Measurements from ENCODE around the gene ZNF318.

The ZNF318 gene

GRCh38 chr6:43299338-43300293 lies 69.8 kb downstream of the ZNF318 start:
- no peak for DNase-seq

GRCh38 chr6:43298565-43299337 lies 70.7 kb downstream of the ZNF318 start:
- DNase-seq = no peak

GRCh38 chr6:43297644-43298564 lies 71.5 kb downstream of the ZNF318 start, which contains the start of gene SLC22A7:
Gene SLC22A7 (plus strand): TSS chr6:43298260. CDS start chr6:43298359, 99 bp downstream.
- no peak for DNase-seq

- no peak for DNase-seq
Observed at GRCh38 chr6:43296780-43297497, 72.5 kb downstream of the ZNF318 start.

- DNase-seq = no peak
Observed at GRCh38 chr6:43295456-43295855, 74.0 kb downstream of the ZNF318 start.

- no peak for DNase-seq
Observed at GRCh38 chr6:43294536-43294935, 74.9 kb downstream of the ZNF318 start.

GRCh38 chr6:43293698-43294097 lies 75.7 kb downstream of the ZNF318 start:
- no peak for DNase-seq

GRCh38 chr6:43292763-43293318 lies 76.6 kb downstream of the ZNF318 start:
- no peak for DNase-seq

- DNase-seq = no peak
Observed at GRCh38 chr6:43292341-43292740, 77.1 kb downstream of the ZNF318 start.

GRCh38 chr6:43291708-43292107 lies 77.7 kb downstream of the ZNF318 start:
- DNase-seq = no peak

- no peak for DNase-seq
Observed at GRCh38 chr6:43290905-43291355, 78.5 kb downstream of the ZNF318 start.

- DNase-seq = no peak
Observed at GRCh38 chr6:43290339-43290904, 79.0 kb downstream of the ZNF318 start.

- no peak for DNase-seq
Observed at GRCh38 chr6:43287717-43288679, 81.4 kb downstream of the ZNF318 start.

- no peak for DNase-seq
Observed at GRCh38 chr6:43286980-43287716, 82.3 kb downstream of the ZNF318 start.

GRCh38 chr6:43286456-43286979 lies 82.9 kb downstream of the ZNF318 start:
- DNase-seq = no peak
